Lung (tissue), 12 donors: ENCODE data around the gene SCRN2. TPM values are rescaled to one million over a fixed set of nuclear protein-coding genes. Genes with fewer than 3 reads are reported as not detected.
A peak's percentile ranks its signal among the peaks of the same experiment; 100 is the strongest.

ENCODE experiments used
- ATAC-seq: fragments of 200-7000 bp; cut with Tn5 transposase; one replicate; pipeline ENCODE4 v1.9.1; 2020; ENCODE audit warnings: moderate number of reproducible peaks; ENCODE audit not compliant: insufficient read depth, low FRiP score
- DNase-seq, 3 donors: peaks; one replicate each; pipeline ENCODE4 v3.0.0-alpha.2; 2013 to 2017
- H3K27ac ChIP-seq, 2 donors: one replicate each; pipeline ENCODE4 v1.5.1; 2013; ENCODE audit warnings: mild to moderate bottlenecking in 2 of 2, moderate library complexity in 2 of 2, control low read depth in 1 of 2, inconsistent platforms in 1 of 2, low read depth in 1 of 2, low read length in 1 of 2
- H3K27me3 ChIP-seq, 3 donors: one replicate each; pipeline ENCODE4 v1.5.1; 2013; ENCODE audit warnings: low read length in 2 of 3; ENCODE audit not compliant: control insufficient read depth in 3 of 3, insufficient read depth in 3 of 3
- H3K36me3 ChIP-seq, 4 donors: one replicate each; pipeline ENCODE4 v1.5.1; 2013; ENCODE audit warnings: low read length in 4 of 4, mild to moderate bottlenecking in 1 of 4, moderate library complexity in 1 of 4; ENCODE audit not compliant: control insufficient read depth in 4 of 4, insufficient read depth in 4 of 4
- H3K4me1 ChIP-seq, 5 donors: one replicate each; pipeline ENCODE4 v1.5.1; 2013; ENCODE audit warnings: low read length in 5 of 5, mild to moderate bottlenecking in 2 of 5, moderate library complexity in 1 of 5; ENCODE audit not compliant: control insufficient read depth in 5 of 5, insufficient read depth in 5 of 5
- H3K4me3 ChIP-seq: one replicate; pipeline ENCODE4 v1.5.1; 2013; ENCODE audit warnings: mild to moderate bottlenecking, control low read depth, moderate library complexity
- H3K9ac ChIP-seq, 2 donors: one replicate each; pipeline ENCODE4 v1.5.1; 2013; ENCODE audit warnings: low read length in 2 of 2, control low read depth in 1 of 2; ENCODE audit not compliant: insufficient read depth in 1 of 2
- H3K9me3 ChIP-seq, 4 donors: one replicate each; pipeline ENCODE4 v1.5.1; 2013; ENCODE audit warnings: low read length in 3 of 4, mild to moderate bottlenecking in 1 of 4, moderate library complexity in 1 of 4; ENCODE audit not compliant: control insufficient read depth in 4 of 4, insufficient read depth in 3 of 4
- WGBS, 2 donors: extraction: QIAGEN DNeasy Blood & Tissue Kit; methylation state at CpG; one replicate each; pipeline ENCODE4 v1.1.7; 2013; 5-methylcytosine and 5-hydroxymethylcytosine counted together
- polyA plus RNA-seq, 2 donors: library from polyadenylated mRNA; stranded (reverse); fragments of 200-250 nt; gene quantifications; one replicate each; pipeline ENCODE4 v1.2.1, GENCODE V29; 2013
- total RNA-seq, 2 donors: library from RNA; depleted of rRNA in 1 of 2; stranded (reverse); fragments of >200 nt in 1 of 2; gene quantifications; one replicate each; pipeline ENCODE4 v1.2.1, GENCODE V29; 2014 to 2021
- TF ChIP-seq, protein P1 (sequence below): IDR thresholded peaks from 2 replicates; pipeline ENCODE4 v1.5.1; 2012; ENCODE audit warnings: mild to moderate bottlenecking; ENCODE audit errors: control extremely low read depth, extremely low read depth
- donor health status: control.
- donor health status: control.
- donor health status: Bipolar disorder and iron deficiency.
- donor health status: healthy.
- donor health status: DM: yes; HTN: yes; CAD: no.

The SCRN2 gene
- total and polyA plus RNA-seq, 4 donors, result 22.8 to 61.7 (median 32.2) TPM

DNA sequence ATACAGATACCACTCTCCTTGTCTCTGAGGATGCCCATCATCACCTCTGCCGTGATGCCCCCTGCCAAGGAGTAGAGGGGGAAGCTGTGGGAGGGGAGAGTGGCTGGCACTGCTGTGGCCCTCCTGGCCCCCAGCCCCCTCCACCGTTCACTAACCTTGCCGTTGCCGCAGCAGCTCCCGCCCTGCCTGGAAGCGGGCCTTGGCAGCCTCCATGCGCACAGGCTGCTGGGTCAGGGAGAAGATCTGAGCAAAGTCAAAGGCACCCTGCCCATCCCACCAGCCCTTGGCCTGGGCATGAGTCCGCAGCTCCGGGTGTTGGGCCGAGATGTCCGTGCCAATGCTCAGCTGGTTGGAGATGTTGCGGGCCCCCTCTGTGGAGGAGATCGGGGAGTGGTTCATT is 2.4 kb downstream of the SCRN2 start:
- TF ChIP-seq, protein P1, sequence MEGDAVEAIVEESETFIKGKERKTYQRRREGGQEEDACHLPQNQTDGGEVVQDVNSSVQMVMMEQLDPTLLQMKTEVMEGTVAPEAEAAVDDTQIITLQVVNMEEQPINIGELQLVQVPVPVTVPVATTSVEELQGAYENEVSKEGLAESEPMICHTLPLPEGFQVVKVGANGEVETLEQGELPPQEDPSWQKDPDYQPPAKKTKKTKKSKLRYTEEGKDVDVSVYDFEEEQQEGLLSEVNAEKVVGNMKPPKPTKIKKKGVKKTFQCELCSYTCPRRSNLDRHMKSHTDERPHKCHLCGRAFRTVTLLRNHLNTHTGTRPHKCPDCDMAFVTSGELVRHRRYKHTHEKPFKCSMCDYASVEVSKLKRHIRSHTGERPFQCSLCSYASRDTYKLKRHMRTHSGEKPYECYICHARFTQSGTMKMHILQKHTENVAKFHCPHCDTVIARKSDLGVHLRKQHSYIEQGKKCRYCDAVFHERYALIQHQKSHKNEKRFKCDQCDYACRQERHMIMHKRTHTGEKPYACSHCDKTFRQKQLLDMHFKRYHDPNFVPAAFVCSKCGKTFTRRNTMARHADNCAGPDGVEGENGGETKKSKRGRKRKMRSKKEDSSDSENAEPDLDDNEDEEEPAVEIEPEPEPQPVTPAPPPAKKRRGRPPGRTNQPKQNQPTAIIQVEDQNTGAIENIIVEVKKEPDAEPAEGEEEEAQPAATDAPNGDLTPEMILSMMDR, result no peak
- Histone ChIP-seq H3K9me3 (no peaks in the 10 kb centered on the region), H3K36me3 (peaks cover 0 to 21% (median 6%) of the 10 kb centered on the region in 4 donors), H3K27me3 (no peaks in the 10 kb centered on the region), H3K9ac (no peak overlapping the region), H3K4me3 (no peak overlapping the region), H3K4me1 (peaks cover 0 to 34% (median 6%) of the 10 kb centered on the region in 5 donors), H3K27ac (no peak overlapping the region)
- ATAC-seq, result no peak
- WGBS, 2 donors, result 94 to 98% methylated on average over 13 of the region's 13 CpGs
- no peak for DNase-seq

DNA sequence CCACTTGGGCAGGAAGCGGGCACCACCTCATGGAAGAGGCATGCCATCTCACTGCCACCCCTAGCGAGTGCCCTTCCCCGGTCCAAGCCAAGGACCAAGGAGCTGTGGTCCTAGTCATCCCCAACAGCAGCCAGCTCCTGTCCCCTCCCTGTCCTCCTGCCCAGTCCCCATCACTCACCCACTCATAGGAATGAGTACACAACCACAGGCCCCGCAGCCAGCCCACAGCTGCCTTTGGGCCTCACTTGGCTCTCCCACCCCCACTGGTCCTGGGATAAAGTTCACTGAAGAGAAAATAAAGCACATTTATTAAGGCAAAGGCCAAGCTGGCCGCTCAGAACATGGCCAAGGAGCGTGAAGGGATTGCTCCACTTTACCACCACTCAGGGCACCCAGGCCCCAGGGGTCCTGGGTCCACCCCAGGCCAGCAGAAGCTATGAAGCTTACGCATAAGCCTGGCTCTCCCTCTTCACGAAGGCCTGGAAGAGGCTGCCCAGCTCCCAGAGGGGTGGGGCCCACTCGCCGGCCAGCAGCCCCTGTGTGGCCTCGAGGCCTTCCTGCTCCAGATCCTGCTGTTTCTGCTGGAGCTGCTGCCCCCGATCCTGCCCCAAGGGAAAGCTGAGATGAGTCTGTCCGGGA is 3.6 kb downstream of the SCRN2 start:
- ATAC-seq (no peak), DNase-seq (no peak)
- Histone ChIP-seq H3K27me3 (no peaks in the 10 kb centered on the region), H3K27ac (no peak overlapping the region), H3K9me3 (no peaks in the 10 kb centered on the region), H3K9ac (no peak overlapping the region), H3K4me1 (peaks cover 0 to 25% (median 4%) of the 10 kb centered on the region in 5 donors), H3K36me3 (peaks cover 0 to 21% (median 6%) of the 10 kb centered on the region in 4 donors), H3K4me3 (no peak overlapping the region)
- TF ChIP-seq, protein P1, result no peak
- WGBS, 2 donors, result 69 to 74% methylated on average over 13 of the region's 13 CpGs

DNA sequence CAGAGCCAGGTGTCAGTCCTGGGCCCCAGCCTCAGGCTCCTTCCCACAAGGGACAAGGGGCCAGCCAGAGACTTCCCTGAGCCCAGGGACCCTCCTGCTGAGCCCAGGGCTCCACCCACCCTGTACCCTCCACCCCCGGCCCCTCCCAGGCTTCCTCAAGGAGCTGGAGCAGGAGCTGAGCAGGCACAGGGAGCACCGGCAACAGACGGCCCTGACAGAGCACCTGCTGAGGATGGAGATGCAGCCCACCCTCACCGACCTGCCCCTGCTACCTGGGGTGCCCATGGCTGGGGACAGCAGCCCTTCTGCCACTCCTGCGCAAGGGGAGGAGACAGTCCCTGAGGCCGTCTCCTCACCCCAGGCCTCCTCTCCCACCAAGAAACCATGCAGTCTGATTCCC is 4.5 kb downstream of the SCRN2 start:
- H3K4me3 ChIP-seq, result no peak overlapping the region
- peaks cover 0 to 21% (median 6%) of the 10 kb centered on the region in 4 donors for H3K36me3 ChIP-seq
- no peak overlapping the region for H3K9ac ChIP-seq
- 87% methylated on average over 5 to 6 of the region's 6 CpGs for WGBS, 2 donors
- no peak overlapping the region for H3K27ac ChIP-seq
- no peaks in the 10 kb centered on the region for H3K27me3 ChIP-seq
- peaks cover 0 to 25% (median 8%) of the 10 kb centered on the region in 5 donors for H3K4me1 ChIP-seq
- DNase-seq, result no peak
- H3K9me3 ChIP-seq, result no peaks in the 10 kb centered on the region
- no peak for ATAC-seq
- TF ChIP-seq, protein P1, result no peak

DNA sequence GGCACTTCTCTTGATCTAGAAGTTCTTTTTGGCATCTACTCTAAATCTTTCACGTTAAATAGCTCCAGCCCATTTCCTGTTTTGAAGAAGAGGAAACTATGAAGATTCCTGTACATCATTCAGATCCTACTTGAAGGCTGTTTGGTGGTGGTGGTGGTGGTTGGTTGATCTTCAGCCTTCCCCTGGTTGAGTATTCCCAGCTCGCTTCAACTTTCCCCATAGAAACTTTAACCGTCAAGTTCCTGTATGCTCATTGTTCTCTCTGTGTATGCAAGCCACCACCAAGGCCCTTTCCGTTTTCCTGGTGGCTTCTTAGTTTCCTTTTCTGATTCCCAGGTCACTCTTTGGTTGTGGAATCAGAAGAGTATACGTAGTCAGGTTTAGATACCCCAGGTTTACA is 6.3 kb downstream of the SCRN2 start:
- 47 to 51% methylated on average over 5 of the region's 5 CpGs for WGBS, 2 donors
- TF ChIP-seq, protein P1, result no peak
- no peaks in the 10 kb centered on the region for H3K27me3 ChIP-seq
- H3K4me1 ChIP-seq, result peaks cover 0 to 19% (median 9%) of the 10 kb centered on the region in 5 donors
- peaks cover 0 to 21% (median 7%) of the 10 kb centered on the region in 4 donors for H3K36me3 ChIP-seq
- H3K27ac ChIP-seq, result peak overlapping the region in 1 of 2 donors; percentile 49
- DNase-seq, result no peak
- no peak overlapping the region for H3K9ac ChIP-seq
- H3K4me3 ChIP-seq, result no peak overlapping the region
- ATAC-seq, result no peak
- no peaks in the 10 kb centered on the region for H3K9me3 ChIP-seq
